HEK293 (cell line): ENCODE measurements around the gene HAUS8.

Experiments
- CTCF ChIA-PET: fragments of 350-600 bp; formaldehyde crosslinking; extraction: SDS; loops from one replicate; lab custom pipeline; 2021; ENCODE audit warnings: antibody characterized with exemption; lab: Yijun Ruan, JAX
- POLR2A ChIA-PET: fragments of 300-600 bp; formaldehyde crosslinking; extraction: SDS; loops from one replicate; lab custom pipeline; 2020; ENCODE audit warnings: antibody characterized with exemption, inconsistent platforms; lab: Yijun Ruan, JAX
- H3K27ac ChIP-seq: fragments of 200-500 bp; sonication (Bioruptor generic); 2 replicates; pipeline ENCODE4 v1.5.1; 2014; ENCODE audit warnings: low read depth, low read length, control low read depth, inconsistent platforms; ENCODE audit errors: extremely low read depth
- H3K36me3 ChIP-seq, 2 experiments: fragments of 200-500 bp in 1 of 2; sonication (Bioruptor generic) in 1 of 2; 1 replicate in 1 of 2; 2 replicates in 1 of 2; pipeline ENCODE4 v1.5.1; 2014 to 2017; ENCODE audit warnings: inconsistent platforms in 2 of 2, low read length in 2 of 2; ENCODE audit not compliant: control insufficient read depth in 2 of 2, insufficient read depth in 1 of 2
- H3K4me1 ChIP-seq: fragments of 200-500 bp; sonication (Bioruptor generic); 2 replicates; pipeline ENCODE4 v1.5.1; 2014; ENCODE audit warnings: mild to moderate bottlenecking, low read length, inconsistent platforms; ENCODE audit not compliant: control insufficient read depth, insufficient read depth
- H3K4me3 ChIP-seq: 2 replicates; pipeline ENCODE4 v1.5.1; 2011; ENCODE audit warnings: low read depth, mild to moderate bottlenecking, control low read depth, low read length, moderate library complexity
- H3K9me3 ChIP-seq: fragments of 200-500 bp; sonication (Bioruptor generic); 2 replicates; pipeline ENCODE4 v1.5.1; 2014; ENCODE audit warnings: low read depth, low read length, inconsistent platforms; ENCODE audit not compliant: control insufficient read depth, insufficient read depth
- KLF1 ChIP-seq: fragments of 450-650 bp; formaldehyde crosslinking; IDR thresholded peaks from 2 replicates; pipeline ENCODE4 v1.5.1; 2016; ENCODE audit warnings: missing biosample characterization, missing genetic modification characterization
- ZBTB8A ChIP-seq: fragments of 450-650 bp; formaldehyde crosslinking; IDR thresholded peaks from 2 replicates; pipeline ENCODE4 v1.5.1; 2016; ENCODE audit warnings: missing biosample characterization, missing genetic modification characterization
- ZNF114 ChIP-seq: fragments of 450-650 bp; formaldehyde crosslinking; IDR thresholded peaks from 2 replicates; pipeline ENCODE4 v1.5.0; 2017; ENCODE audit warnings: missing biosample characterization, missing genetic modification characterization
- ZNF121 ChIP-seq: fragments of 450-650 bp; formaldehyde crosslinking; IDR thresholded peaks from 2 replicates; pipeline ENCODE4 v1.5.1; 2016; ENCODE audit warnings: missing biosample characterization, missing genetic modification characterization
- ZNF621 ChIP-seq: fragments of 450-650 bp; formaldehyde crosslinking; IDR thresholded peaks from 2 replicates; pipeline ENCODE4 v1.5.1; 2017; ENCODE audit warnings: missing biosample characterization, missing genetic modification characterization
- ZXDB ChIP-seq: fragments of 450-650 bp; formaldehyde crosslinking; IDR thresholded peaks from 2 replicates; pipeline ENCODE4 v1.5.1; 2016; ENCODE audit warnings: missing biosample characterization, missing genetic modification characterization
- TF ChIP-seq, protein P1 (sequence below): fragments of 450-650 bp; formaldehyde crosslinking; IDR thresholded peaks from 2 replicates; pipeline ENCODE4 v1.5.1; 2016; ENCODE audit warnings: missing biosample characterization, missing genetic modification characterization
- TF ChIP-seq, protein P2 (sequence below): fragments of 450-650 bp; formaldehyde crosslinking; IDR thresholded peaks from 2 replicates; pipeline ENCODE4 v1.5.1; 2016; ENCODE audit warnings: missing biosample characterization, missing genetic modification characterization, borderline replicate concordance
- TF ChIP-seq, protein P3 (sequence below): fragments of 450-650 bp; formaldehyde crosslinking; IDR thresholded peaks from 2 replicates; pipeline ENCODE4 v1.5.1; 2016; ENCODE audit warnings: missing biosample characterization, missing genetic modification characterization
- TF ChIP-seq, protein P4 (sequence below): fragments of 450-650 bp; formaldehyde crosslinking; IDR thresholded peaks from 2 replicates; pipeline ENCODE4 v1.5.1; 2016; ENCODE audit warnings: missing biosample characterization, missing genetic modification characterization, low read depth

HAUS8 gene

GRCh38 chr19:17081672-17082630, 6.7 kb upstream of the HAUS8 start:
- Histone ChIP-seq H3K27ac (no peak overlapping the region), H3K4me1 (no peaks in the 10 kb centered on the region), H3K9me3 (no peaks in the 10 kb centered on the region), H3K4me3 (no peak overlapping the region), H3K36me3 (no peaks in the 10 kb centered on the region)
- ChIA-PET CTCF (no interaction called here), POLR2A (no interaction called here)
- peak; percentile 75 for TF ChIP-seq KLF1 (tag by site-specific recombination)
- peak; percentile 79 for TF ChIP-seq ZNF121 (tag by site-specific recombination)
- TF ChIP-seq, protein P1, sequence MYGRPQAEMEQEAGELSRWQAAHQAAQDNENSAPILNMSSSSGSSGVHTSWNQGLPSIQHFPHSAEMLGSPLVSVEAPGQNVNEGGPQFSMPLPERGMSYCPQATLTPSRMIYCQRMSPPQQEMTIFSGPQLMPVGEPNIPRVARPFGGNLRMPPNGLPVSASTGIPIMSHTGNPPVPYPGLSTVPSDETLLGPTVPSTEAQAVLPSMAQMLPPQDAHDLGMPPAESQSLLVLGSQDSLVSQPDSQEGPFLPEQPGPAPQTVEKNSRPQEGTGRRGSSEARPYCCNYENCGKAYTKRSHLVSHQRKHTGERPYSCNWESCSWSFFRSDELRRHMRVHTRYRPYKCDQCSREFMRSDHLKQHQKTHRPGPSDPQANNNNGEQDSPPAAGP (tag by site-specific recombination): no peak
- TF ChIP-seq, protein P2, sequence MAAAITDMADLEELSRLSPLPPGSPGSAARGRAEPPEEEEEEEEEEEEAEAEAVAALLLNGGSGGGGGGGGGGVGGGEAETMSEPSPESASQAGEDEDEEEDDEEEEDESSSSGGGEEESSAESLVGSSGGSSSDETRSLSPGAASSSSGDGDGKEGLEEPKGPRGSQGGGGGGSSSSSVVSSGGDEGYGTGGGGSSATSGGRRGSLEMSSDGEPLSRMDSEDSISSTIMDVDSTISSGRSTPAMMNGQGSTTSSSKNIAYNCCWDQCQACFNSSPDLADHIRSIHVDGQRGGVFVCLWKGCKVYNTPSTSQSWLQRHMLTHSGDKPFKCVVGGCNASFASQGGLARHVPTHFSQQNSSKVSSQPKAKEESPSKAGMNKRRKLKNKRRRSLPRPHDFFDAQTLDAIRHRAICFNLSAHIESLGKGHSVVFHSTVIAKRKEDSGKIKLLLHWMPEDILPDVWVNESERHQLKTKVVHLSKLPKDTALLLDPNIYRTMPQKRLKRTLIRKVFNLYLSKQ (tag by site-specific recombination): no peak
- TF ChIP-seq, protein P3, sequence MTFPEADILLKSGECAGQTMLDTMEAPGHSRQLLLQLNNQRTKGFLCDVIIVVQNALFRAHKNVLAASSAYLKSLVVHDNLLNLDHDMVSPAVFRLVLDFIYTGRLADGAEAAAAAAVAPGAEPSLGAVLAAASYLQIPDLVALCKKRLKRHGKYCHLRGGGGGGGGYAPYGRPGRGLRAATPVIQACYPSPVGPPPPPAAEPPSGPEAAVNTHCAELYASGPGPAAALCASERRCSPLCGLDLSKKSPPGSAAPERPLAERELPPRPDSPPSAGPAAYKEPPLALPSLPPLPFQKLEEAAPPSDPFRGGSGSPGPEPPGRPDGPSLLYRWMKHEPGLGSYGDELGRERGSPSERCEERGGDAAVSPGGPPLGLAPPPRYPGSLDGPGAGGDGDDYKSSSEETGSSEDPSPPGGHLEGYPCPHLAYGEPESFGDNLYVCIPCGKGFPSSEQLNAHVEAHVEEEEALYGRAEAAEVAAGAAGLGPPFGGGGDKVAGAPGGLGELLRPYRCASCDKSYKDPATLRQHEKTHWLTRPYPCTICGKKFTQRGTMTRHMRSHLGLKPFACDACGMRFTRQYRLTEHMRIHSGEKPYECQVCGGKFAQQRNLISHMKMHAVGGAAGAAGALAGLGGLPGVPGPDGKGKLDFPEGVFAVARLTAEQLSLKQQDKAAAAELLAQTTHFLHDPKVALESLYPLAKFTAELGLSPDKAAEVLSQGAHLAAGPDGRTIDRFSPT (tag by site-specific recombination): no peak

DNA sequence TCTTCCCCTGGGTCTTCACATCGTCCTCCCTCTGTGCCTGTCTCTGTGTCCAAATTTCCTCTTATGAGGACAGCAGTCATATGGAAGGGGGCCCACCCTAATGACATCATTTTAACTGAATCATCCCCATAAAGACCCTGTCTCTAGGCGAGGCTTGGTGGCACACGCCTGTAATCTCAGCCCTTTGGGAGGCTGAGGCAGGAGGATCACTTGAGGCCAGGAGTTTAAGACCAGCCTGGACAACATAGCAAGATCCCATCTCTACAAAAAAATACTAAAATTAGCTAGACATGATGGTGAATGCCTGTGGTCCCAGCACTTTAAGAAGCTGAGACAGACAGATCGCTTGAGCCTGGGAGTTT, 5.2 kb upstream of the HAUS8 start:
- CTCF ChIA-PET: no interaction called here
- H3K27ac ChIP-seq: no peak overlapping the region
- POLR2A ChIA-PET: no interaction called here
- H3K36me3 ChIP-seq: no peaks in the 10 kb centered on the region
- no peaks in the 10 kb centered on the region for H3K9me3 ChIP-seq
- peaks cover 3% of the 10 kb centered on the region; the same call in 1 of the 2 replicates for H3K4me1 ChIP-seq
- no peak overlapping the region for H3K4me3 ChIP-seq
- TF ChIP-seq KLF1 (tag by site-specific recombination) (peak; percentile 60), ZNF121 (tag by site-specific recombination) (peak; percentile 84; the same call in 1 of the 2 replicates), ZBTB8A (peak; percentile 14; the same call in 1 of the 2 replicates), ZXDB (tag by site-specific recombination) (no peak), ZNF621 (no peak), ZNF114 (tag by site-specific recombination) (no peak)
- TF ChIP-seq, protein P4, sequence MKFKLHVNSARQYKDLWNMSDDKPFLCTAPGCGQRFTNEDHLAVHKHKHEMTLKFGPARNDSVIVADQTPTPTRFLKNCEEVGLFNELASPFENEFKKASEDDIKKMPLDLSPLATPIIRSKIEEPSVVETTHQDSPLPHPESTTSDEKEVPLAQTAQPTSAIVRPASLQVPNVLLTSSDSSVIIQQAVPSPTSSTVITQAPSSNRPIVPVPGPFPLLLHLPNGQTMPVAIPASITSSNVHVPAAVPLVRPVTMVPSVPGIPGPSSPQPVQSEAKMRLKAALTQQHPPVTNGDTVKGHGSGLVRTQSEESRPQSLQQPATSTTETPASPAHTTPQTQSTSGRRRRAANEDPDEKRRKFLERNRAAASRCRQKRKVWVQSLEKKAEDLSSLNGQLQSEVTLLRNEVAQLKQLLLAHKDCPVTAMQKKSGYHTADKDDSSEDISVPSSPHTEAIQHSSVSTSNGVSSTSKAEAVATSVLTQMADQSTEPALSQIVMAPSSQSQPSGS: 0 out of 2 replicates have a peak, but pooled peaks have one; percentile 35
- TF ChIP-seq, protein P1 (tag by site-specific recombination): peak; percentile 91
